ENCODE results near the gene ZFP36L1. TPM values are rescaled to one million over a fixed set of nuclear protein-coding genes. Genes with fewer than 3 reads are reported as not detected.
A peak's percentile ranks its signal among the peaks of the same experiment; 100 is the strongest.

Gene ZFP36L1
- total RNA-seq, 2 experiments from 2014 or later: 254 to 258 TPM

- no peaks in the 10 kb centered on the region for H3K9me3 ChIP-seq (ENCODE audit: control insufficient read depth in 1 of 2, insufficient read depth in 1 of 2, low read length in 2 of 2)
- peaks cover 65% of the 10 kb centered on the region for H3K4me1 Mint-ChIP-seq (ENCODE audit: low read depth)
- H3K4me1 ChIP-seq (ENCODE audit: insufficient read depth, low read length): peaks cover 77% of the 10 kb centered on the region
- ATAC-seq (ENCODE audit: poor library complexity): no peak
- H3K27ac Mint-ChIP-seq: peak overlapping the region; percentile 86
- H3K9me3 Mint-ChIP-seq: no peaks in the 10 kb centered on the region
- no peaks in the 10 kb centered on the region for H3K36me3 Mint-ChIP-seq (ENCODE audit: low read depth)
- CTCF ChIA-PET: interaction anchor here (1.5 to 6.9 kb wide), 3 partner anchors 9 to 886 kb away, joined by 4 to 115 read pairs (median 7); partner anchors contain the start of gene ZFP36L1
- POLR2A ChIA-PET: interaction anchor here (0.6 to 17.9 kb wide), 8 partner anchors 23 to 886 kb away, joined by 3 to 816 read pairs (median 4); partner anchors contain the start of gene ZFP36L1
- peak overlapping the region; percentile 54 to 57 for H3K27ac ChIP-seq (ENCODE audit: low read depth in 1 of 2, low read length in 2 of 2)
- no peaks in the 10 kb centered on the region for H3K27me3 ChIP-seq (ENCODE audit: control insufficient read depth in 1 of 2, insufficient read depth in 2 of 2, low read length in 2 of 2)
- H3K36me3 ChIP-seq (ENCODE audit: insufficient read depth, low read length): no peaks in the 10 kb centered on the region
- intact Hi-C loops (cut with DNase I, micrococcal nuclease): loop anchor here in 1 of 2 experiments (1.0 kb wide), 1 partner anchor 27 kb away; the partner anchor contains the start of gene ZFP36L1
- no peak overlapping the region for H3K4me3 ChIP-seq (ENCODE audit: low read length)
- peak overlapping the region; percentile 55 for H3K4me3 Mint-ChIP-seq
- H3K27me3 Mint-ChIP-seq: no peaks in the 10 kb centered on the region
- no peak for DNase-seq
- no peak for TF ChIP-seq CTCF (IDR thresholded peaks at IDR 0.05)
These were observed 27.3 kb upstream of the ZFP36L1 start for GRCh38 chr14:68820119-68820518.

GRCh38 chr14:68819260-68819691, 26.4 kb upstream of the ZFP36L1 start:
- POLR2A ChIA-PET: interaction anchor here (0.7 to 17.9 kb wide), 6 partner anchors 22 to 570 kb away, joined by 3 to 816 read pairs (median 6); partner anchors contain the start of gene ZFP36L1
- no peaks in the 10 kb centered on the region for H3K36me3 ChIP-seq (ENCODE audit: insufficient read depth, low read length)
- CTCF ChIA-PET: interaction anchor here (1.5 to 6.9 kb wide), 2 partner anchors 30 to 885 kb away, joined by 4 to 115 read pairs; partner anchors contain the start of gene ZFP36L1
- no peaks in the 10 kb centered on the region for H3K9me3 ChIP-seq (ENCODE audit: control insufficient read depth in 1 of 2, insufficient read depth in 1 of 2, low read length in 2 of 2)
- H3K27me3 ChIP-seq (ENCODE audit: control insufficient read depth in 1 of 2, insufficient read depth in 2 of 2, low read length in 2 of 2): no peaks in the 10 kb centered on the region
- H3K4me1 Mint-ChIP-seq (ENCODE audit: low read depth): peaks cover 72% of the 10 kb centered on the region
- peak in 6 of 14 experiments; percentile 36 to 66 (median 48) for DNase-seq
- intact Hi-C loops (cut with DNase I, micrococcal nuclease): loop anchor here (2.0 to 5.0 kb wide), 3 partner anchors 37 to 984 kb away; no protein-coding TSS in a partner anchor
- H3K27me3 Mint-ChIP-seq: no peaks in the 10 kb centered on the region
- H3K4me1 ChIP-seq (ENCODE audit: insufficient read depth, low read length): peaks cover 78% of the 10 kb centered on the region
- peak overlapping the region; percentile 34 for H3K4me3 Mint-ChIP-seq
- H3K9me3 Mint-ChIP-seq: no peaks in the 10 kb centered on the region
- H3K27ac ChIP-seq (ENCODE audit: low read depth in 1 of 2, low read length in 2 of 2): peak overlapping the region in 1 of 2 donors; percentile 57
- no peaks in the 10 kb centered on the region for H3K36me3 Mint-ChIP-seq (ENCODE audit: low read depth)
- peak; percentile 8 for ATAC-seq (ENCODE audit: poor library complexity)
- no peak for TF ChIP-seq CTCF (IDR thresholded peaks at IDR 0.05)
- H3K4me3 ChIP-seq (ENCODE audit: low read length): no peak overlapping the region
- H3K27ac Mint-ChIP-seq: peak overlapping the region; percentile 86

- peak overlapping the region; percentile 91 for H3K4me3 Mint-ChIP-seq
- Histone ChIP-seq H3K4me3 (ENCODE audit: low read length) (no peak overlapping the region), H3K36me3 (ENCODE audit: insufficient read depth, low read length) (no peaks in the 10 kb centered on the region), H3K4me1 (ENCODE audit: insufficient read depth, low read length) (peaks cover 90% of the 10 kb centered on the region), H3K27me3 (ENCODE audit: control insufficient read depth in 1 of 2, insufficient read depth in 2 of 2, low read length in 2 of 2) (no peaks in the 10 kb centered on the region), H3K27ac (ENCODE audit: low read depth in 1 of 2, low read length in 2 of 2) (no peak overlapping the region), H3K9me3 (ENCODE audit: control insufficient read depth in 1 of 2, insufficient read depth in 1 of 2, low read length in 2 of 2) (no peaks in the 10 kb centered on the region)
- intact Hi-C loops (cut with DNase I, micrococcal nuclease): loop anchor here (2.0 to 5.0 kb wide), 5 partner anchors 27 to 983 kb away; no protein-coding TSS in a partner anchor
- H3K27me3 Mint-ChIP-seq: no peaks in the 10 kb centered on the region
- TF ChIP-seq CTCF (IDR thresholded peaks at IDR 0.05): no peak
- POLR2A ChIA-PET: interaction anchor here (0.6 to 17.9 kb wide), 12 partner anchors 21 to 884 kb away, joined by 3 to 816 read pairs (median 6); partner anchors contain the start of gene ZFP36L1
- DNase-seq (peak in 1 of 14 experiments; percentile 25), ATAC-seq (ENCODE audit: poor library complexity) (no peak)
- H3K36me3 Mint-ChIP-seq (ENCODE audit: low read depth): no peaks in the 10 kb centered on the region
- no peaks in the 10 kb centered on the region for H3K9me3 Mint-ChIP-seq
- peak overlapping the region; percentile 95 for H3K27ac Mint-ChIP-seq
- CTCF ChIA-PET: interaction anchor here (0.8 to 6.9 kb wide), 13 partner anchors 17 to 883 kb away, joined by 3 to 115 read pairs (median 6); partner anchors contain the start of gene ZFP36L1
- H3K4me1 Mint-ChIP-seq (ENCODE audit: low read depth): peaks cover 77% of the 10 kb centered on the region
These were observed 24.8 kb upstream of the ZFP36L1 start for GRCh38 chr14:68817506-68818212.
